Ovary (tissue), 9 donors: ENCODE data around the gene EFNA5. TPM values are rescaled to one million over a fixed set of nuclear protein-coding genes. Genes with fewer than 3 reads are reported as not detected.

Source experiments
- DNase-seq, 5 donors: peaks; one replicate each; pipeline ENCODE4 v3.0.0-alpha.2; 2019 to 2020
- H3K27ac ChIP-seq, 2 donors: fragments of 200-600 bp; one replicate each; pipeline versions ENCODE4 v1.5.1 to v1.8.0; 2019 to 2022
- H3K27me3 ChIP-seq: fragments of 200-600 bp; one replicate; pipeline ENCODE4 v1.8.0; 2022
- H3K36me3 ChIP-seq: fragments of 200-600 bp; sonication (generic); one replicate; pipeline ENCODE4 v1.5.1; 2019
- H3K4me1 ChIP-seq: one replicate; pipeline ENCODE4 v1.8.1; 2013; ENCODE audit warnings: mild to moderate bottlenecking, moderate library complexity; ENCODE audit not compliant: insufficient read depth
- H3K4me3 ChIP-seq: fragments of 200-600 bp; sonication (generic); one replicate; pipeline ENCODE4 v1.5.1; 2017
- H3K9me3 ChIP-seq, 2 donors: fragments of 200-600 bp in 1 of 2; sonication (generic) in 1 of 2; one replicate each; pipeline versions ENCODE4 v1.5.1 to v1.8.1; 2013 to 2019; ENCODE audit warnings: mild to moderate bottlenecking in 1 of 2, moderate library complexity in 1 of 2
- CTCF ChIP-seq, 3 donors: fragments of 450-650 bp in 2 of 3; fragments of 200-600 bp in 1 of 3; IDR thresholded peaks; one replicate each; pipeline versions ENCODE4 v1.5.1 to v1.8.0; 2016 to 2022; ENCODE audit warnings: antibody characterized with exemption in 3 of 3, mild to moderate bottlenecking in 1 of 3
- EP300 ChIP-seq: sonication (generic); formaldehyde crosslinking; IDR thresholded peaks from one replicate; pipeline ENCODE4 v1.6.1; 2017; ENCODE audit warnings: antibody characterized with exemption
- POLR2A ChIP-seq: fragments of 450-650 bp; IDR thresholded peaks from one replicate; pipeline ENCODE4 v1.6.1; 2017; ENCODE audit warnings: antibody characterized with exemption, mild to moderate bottlenecking, moderate library complexity
- WGBS, 3 donors: extraction: QIAGEN DNeasy Blood & Tissue Kit in 1 of 3; methylation state at CpG; one replicate each; pipeline versions ENCODE4 v1.1.5 to v1.1.7; 2013 to 2017; 5-methylcytosine and 5-hydroxymethylcytosine counted together
- intact Hi-C, 4 donors: fragments of 100-400 bp; cut with DNase I; formaldehyde crosslinking; loops; one replicate each; pipeline versions ENCODE4 v1.11.0 to v1.15.1; 2022 to 2023
- polyA plus RNA-seq, 2 donors: library from polyadenylated mRNA; stranded (reverse); fragments of 200-250 nt in 1 of 2; fragments of 350-450 nt in 1 of 2; fragmentation: Illumina TruSeq in 1 of 2; extraction: RNeasy Lipid Tissue Mini Kit (QIAGEN cat#74804) in 1 of 2; gene quantifications; one replicate each; pipeline ENCODE4 v1.2.3, GENCODE V29; 2013 to 2014
- total RNA-seq, 7 donors: library from RNA; depleted of rRNA in 2 of 7; stranded (reverse); fragments of >200 nt in 2 of 7; fragmentation: NEBNext Ultra II Directional in 3 of 7; extraction: Animal tissue kit (Norgen Biotek cat#: 25700) in 3 of 7; gene quantifications; one replicate each; pipeline versions ENCODE4 v1.1.0 to v1.2.4, GENCODE V29; 2016 to 2023
- donor health status: DM: no; HTN: no; CAD: no; lungs with moderate emphysema.
- donor health status: DM: no; HTN: no; CAD: no.
- donor health status: Bipolar disorder and iron deficiency.
- donor health status: DM: yes; HTN: yes; CAD: no.
- donor health status: DM: no; HTN: no; CAD: no.
- donor health status: DM: yes; HTN: yes; CAD: no.

The EFNA5 gene
- total and polyA plus RNA-seq, 9 donors = 1.5 to 20.6 (median 7.7) TPM

GRCh38 chr5:107505763-107506534 lies 164.8 kb downstream of the EFNA5 start:
- Histone ChIP-seq H3K27ac (no peak overlapping the region), H3K36me3 (no peaks in the 10 kb centered on the region), H3K4me3 (no peak overlapping the region), H3K9me3 (no peaks in the 10 kb centered on the region), H3K4me1 (no peaks in the 10 kb centered on the region), H3K27me3 (no peaks in the 10 kb centered on the region)
- TF ChIP-seq CTCF (IDR thresholded peaks at IDR 0.05) = no peak
- no peak for TF ChIP-seq POLR2A
- no peak for TF ChIP-seq EP300
- 54 to 71% (median 71%) methylated on average over 3 of the region's 3 CpGs for WGBS, 3 donors
- intact Hi-C loops = no loop called here
- DNase-seq = no peak

- no peaks in the 10 kb centered on the region for H3K36me3 ChIP-seq
- no peak for TF ChIP-seq CTCF (IDR thresholded peaks at IDR 0.05)
- no peak for TF ChIP-seq EP300
- no peak for TF ChIP-seq POLR2A
- H3K4me1 ChIP-seq = no peaks in the 10 kb centered on the region
- no peak for DNase-seq
- H3K27me3 ChIP-seq = no peaks in the 10 kb centered on the region
- H3K9me3 ChIP-seq = no peaks in the 10 kb centered on the region
- H3K27ac ChIP-seq = no peak overlapping the region
- intact Hi-C loops = no loop called here
- H3K4me3 ChIP-seq = no peak overlapping the region
- WGBS, 3 donors = 47 to 94% (median 53%) methylated on average over 1 of the region's 1 CpG
Measured at GRCh38 chr5:107504424-107504823, 166.3 kb downstream of the EFNA5 start.

- Histone ChIP-seq H3K4me1 (no peaks in the 10 kb centered on the region), H3K36me3 (no peaks in the 10 kb centered on the region)
- TF ChIP-seq CTCF (IDR thresholded peaks at IDR 0.05) (no peak), EP300 (no peak), POLR2A (no peak)
Measured at GRCh38 chr5:107502676-107503060, 168.1 kb downstream of the EFNA5 start.

GRCh38 chr5:107501965-107502675 lies 168.6 kb downstream of the EFNA5 start:
- no peaks in the 10 kb centered on the region for H3K36me3 ChIP-seq
- 86 to 90% (median 89%) methylated on average over 17 of the region's 17 CpGs for WGBS, 3 donors
- TF ChIP-seq POLR2A = no peak
- no peak for TF ChIP-seq EP300
- TF ChIP-seq CTCF (IDR thresholded peaks at IDR 0.05) = no peak
- DNase-seq = no peak
- H3K4me3 ChIP-seq = no peak overlapping the region
- H3K9me3 ChIP-seq = no peaks in the 10 kb centered on the region
- no peak overlapping the region for H3K27ac ChIP-seq
- intact Hi-C loops = no loop called here
- no peaks in the 10 kb centered on the region for H3K4me1 ChIP-seq
- no peaks in the 10 kb centered on the region for H3K27me3 ChIP-seq

More at GRCh38 chr5:107502676-107503060, 168.1 kb downstream of the EFNA5 start:
- Histone ChIP-seq H3K9me3 (no peaks in the 10 kb centered on the region), H3K27me3 (no peaks in the 10 kb centered on the region), H3K4me3 (no peak overlapping the region), H3K27ac (no peak overlapping the region)
- 88 to 89% (median 88%) methylated on average over 7 of the region's 7 CpGs for WGBS, 3 donors
- intact Hi-C loops = no loop called here
- DNase-seq = no peak
